ENCODE results near the gene TRAK1. TPM values are rescaled to one million over a fixed set of nuclear protein-coding genes. Genes with fewer than 3 reads are reported as not detected.

The TRAK1 gene
- total RNA-seq, 2 experiments from 2014 or later, result 18.3 to 19.1 TPM

GRCh38 chr3:42229942-42230688, 139.0 kb downstream of the TRAK1 start:
- no peak for DNase-seq
- Mint-ChIP-seq H3K9me3 (no peaks in the 10 kb centered on the region), H3K27me3 (ENCODE audit: low read depth) (peaks cover 15% of the 10 kb centered on the region), H3K36me3 (ENCODE audit: low read depth) (peaks cover 3% of the 10 kb centered on the region), H3K27ac (no peak overlapping the region), H3K4me3 (no peak overlapping the region), H3K4me1 (ENCODE audit: low read depth) (no peaks in the 10 kb centered on the region)
- intact Hi-C loops (cut with micrococcal nuclease), result no loop called here
- CTCF ChIA-PET, result interaction anchor here (0.9 to 1.4 kb wide), 6 partner anchors 11 to 214 kb away, joined by 3 to 5 read pairs (median 4); no protein-coding TSS in a partner anchor

- intact Hi-C loops (cut with micrococcal nuclease), result no loop called here
- no peak overlapping the region for H3K27ac Mint-ChIP-seq
- H3K4me1 Mint-ChIP-seq (ENCODE audit: low read depth), result no peaks in the 10 kb centered on the region
- no peak for DNase-seq
- H3K4me3 Mint-ChIP-seq, result no peak overlapping the region
- H3K27me3 Mint-ChIP-seq (ENCODE audit: low read depth), result peaks cover 21% of the 10 kb centered on the region
- peaks cover 3% of the 10 kb centered on the region for H3K36me3 Mint-ChIP-seq (ENCODE audit: low read depth)
- H3K9me3 Mint-ChIP-seq, result no peaks in the 10 kb centered on the region
- CTCF ChIA-PET, result interaction anchor here (0.6 kb wide), 1 partner anchor 598 kb away, joined by 3 read pairs; no protein-coding TSS in a partner anchor
Observed at GRCh38 chr3:42230860-42231259, 139.7 kb downstream of the TRAK1 start.

GRCh38 chr3:42235532-42235931, 144.4 kb downstream of the TRAK1 start:
- CTCF ChIA-PET, result interaction anchor here (0.7 kb wide), 1 partner anchor 12 kb away, joined by 3 read pairs; no protein-coding TSS in a partner anchor
- intact Hi-C loops (cut with micrococcal nuclease), result no loop called here
- no peak overlapping the region for H3K4me3 Mint-ChIP-seq

GRCh38 chr3:42236611-42237010, 145.5 kb downstream of the TRAK1 start:
- no peaks in the 10 kb centered on the region for H3K36me3 Mint-ChIP-seq (ENCODE audit: low read depth)
- H3K27ac Mint-ChIP-seq, result no peak overlapping the region
- intact Hi-C loops (cut with micrococcal nuclease), result no loop called here
- peaks cover 36% of the 10 kb centered on the region for H3K27me3 Mint-ChIP-seq (ENCODE audit: low read depth)
- H3K9me3 Mint-ChIP-seq, result peaks cover 8% of the 10 kb centered on the region
- CTCF ChIA-PET, result no interaction called here
- DNase-seq, result no peak
- no peak overlapping the region for H3K4me3 Mint-ChIP-seq
- no peaks in the 10 kb centered on the region for H3K4me1 Mint-ChIP-seq (ENCODE audit: low read depth)

More at GRCh38 chr3:42235532-42235931, 144.4 kb downstream of the TRAK1 start:
- Mint-ChIP-seq H3K9me3 (peaks cover 8% of the 10 kb centered on the region), H3K27me3 (ENCODE audit: low read depth) (peaks cover 36% of the 10 kb centered on the region), H3K36me3 (ENCODE audit: low read depth) (no peaks in the 10 kb centered on the region), H3K27ac (no peak overlapping the region), H3K4me1 (ENCODE audit: low read depth) (no peaks in the 10 kb centered on the region)
- no peak for DNase-seq

GRCh38 chr3:42246091-42246490, 154.9 kb downstream of the TRAK1 start:
- Mint-ChIP-seq H3K4me1 (ENCODE audit: low read depth) (peaks cover 8% of the 10 kb centered on the region), H3K9me3 (no peaks in the 10 kb centered on the region), H3K36me3 (ENCODE audit: low read depth) (no peaks in the 10 kb centered on the region), H3K27ac (no peak overlapping the region), H3K4me3 (no peak overlapping the region), H3K27me3 (ENCODE audit: low read depth) (peaks cover 5% of the 10 kb centered on the region)
- CTCF ChIA-PET, result interaction anchor here (0.6 to 2.7 kb wide), 6 partner anchors 22 to 1738 kb away, joined by 3 to 15 read pairs (median 3); no protein-coding TSS in a partner anchor
- intact Hi-C loops (cut with micrococcal nuclease), result loop anchor here (2.0 to 10.0 kb wide), 2 partner anchors 295 to 499 kb away; no protein-coding TSS in a partner anchor
- no peak for DNase-seq

- CTCF ChIA-PET, result interaction anchor here (0.6 to 5.0 kb wide), 31 partner anchors 8 to 1016 kb away, joined by 3 to 104 read pairs (median 4); partner anchors contain the start of gene VIPR1
- Mint-ChIP-seq H3K4me3 (no peak overlapping the region), H3K4me1 (ENCODE audit: low read depth) (peaks cover 8% of the 10 kb centered on the region), H3K9me3 (no peaks in the 10 kb centered on the region), H3K27ac (no peak overlapping the region), H3K36me3 (ENCODE audit: low read depth) (no peaks in the 10 kb centered on the region), H3K27me3 (ENCODE audit: low read depth) (peaks cover 8% of the 10 kb centered on the region)
- DNase-seq, result peak; percentile 82
- intact Hi-C loops (cut with micrococcal nuclease), result loop anchor here (1.0 to 10.0 kb wide), 3 partner anchors 197 to 497 kb away; no protein-coding TSS in a partner anchor
Observed at GRCh38 chr3:42247576-42248027, 156.4 kb downstream of the TRAK1 start.

- CTCF ChIA-PET, result interaction anchor here (5.0 kb wide), 1 partner anchor 191 kb away, joined by 104 read pairs; no protein-coding TSS in a partner anchor
- H3K27me3 Mint-ChIP-seq (ENCODE audit: low read depth), result peaks cover 11% of the 10 kb centered on the region
Observed at GRCh38 chr3:42250761-42251160, 159.6 kb downstream of the TRAK1 start.

GRCh38 chr3:42254566-42254965, 163.4 kb downstream of the TRAK1 start:
- Mint-ChIP-seq H3K9me3 (no peaks in the 10 kb centered on the region), H3K4me1 (ENCODE audit: low read depth) (peaks cover 6% of the 10 kb centered on the region), H3K27ac (no peak overlapping the region), H3K4me3 (no peak overlapping the region), H3K36me3 (ENCODE audit: low read depth) (no peaks in the 10 kb centered on the region), H3K27me3 (ENCODE audit: low read depth) (peaks cover 10% of the 10 kb centered on the region)
- CTCF ChIA-PET, result interaction anchor here (0.6 to 2.1 kb wide), 6 partner anchors 7 to 248 kb away, joined by 3 to 5 read pairs (median 3); partner anchors contain the start of gene VIPR1
- intact Hi-C loops (cut with micrococcal nuclease), result no loop called here
- no peak for DNase-seq

More at GRCh38 chr3:42250761-42251160, 159.6 kb downstream of the TRAK1 start:
- no peak for DNase-seq
- intact Hi-C loops (cut with micrococcal nuclease), result no loop called here
- H3K27ac Mint-ChIP-seq, result no peak overlapping the region
- H3K36me3 Mint-ChIP-seq (ENCODE audit: low read depth), result no peaks in the 10 kb centered on the region
- H3K9me3 Mint-ChIP-seq, result no peaks in the 10 kb centered on the region
- H3K4me3 Mint-ChIP-seq, result no peak overlapping the region
- peaks cover 8% of the 10 kb centered on the region for H3K4me1 Mint-ChIP-seq (ENCODE audit: low read depth)

GRCh38 chr3:42256135-42256819, 165.1 kb downstream of the TRAK1 start:
- CTCF ChIA-PET, result interaction anchor here (1.5 to 2.1 kb wide), 2 partner anchors 187 to 246 kb away, joined by 3 to 5 read pairs; partner anchors contain the start of gene VIPR1
- Mint-ChIP-seq H3K36me3 (ENCODE audit: low read depth) (no peaks in the 10 kb centered on the region), H3K27me3 (ENCODE audit: low read depth) (peaks cover 12% of the 10 kb centered on the region), H3K27ac (no peak overlapping the region), H3K4me3 (no peak overlapping the region), H3K4me1 (ENCODE audit: low read depth) (peaks cover 6% of the 10 kb centered on the region), H3K9me3 (no peaks in the 10 kb centered on the region)
- no peak for DNase-seq
- intact Hi-C loops (cut with micrococcal nuclease), result no loop called here

GRCh38 chr3:42257007-42257406, 165.8 kb downstream of the TRAK1 start:
- CTCF ChIA-PET, result interaction anchor here (0.6 kb wide), 1 partner anchor 308 kb away, joined by 4 read pairs; no protein-coding TSS in a partner anchor
- H3K9me3 Mint-ChIP-seq, result no peaks in the 10 kb centered on the region
- H3K4me3 Mint-ChIP-seq, result no peak overlapping the region
- no peak for DNase-seq
- H3K4me1 Mint-ChIP-seq (ENCODE audit: low read depth), result peaks cover 6% of the 10 kb centered on the region
- no peaks in the 10 kb centered on the region for H3K36me3 Mint-ChIP-seq (ENCODE audit: low read depth)
- H3K27me3 Mint-ChIP-seq (ENCODE audit: low read depth), result peaks cover 15% of the 10 kb centered on the region
- H3K27ac Mint-ChIP-seq, result no peak overlapping the region
- intact Hi-C loops (cut with micrococcal nuclease), result no loop called here

- H3K4me1 Mint-ChIP-seq (ENCODE audit: low read depth), result peaks cover 9% of the 10 kb centered on the region
- peaks cover 55% of the 10 kb centered on the region for H3K27me3 Mint-ChIP-seq (ENCODE audit: low read depth)
- intact Hi-C loops (cut with micrococcal nuclease), result no loop called here
- no peak overlapping the region for H3K4me3 Mint-ChIP-seq
- no peak for DNase-seq
- CTCF ChIA-PET, result interaction anchor here (1.1 to 2.3 kb wide), 3 partner anchors 15 to 181 kb away, joined by 3 to 8 read pairs (median 4); no protein-coding TSS in a partner anchor
- H3K27ac Mint-ChIP-seq, result no peak overlapping the region
- no peaks in the 10 kb centered on the region for H3K36me3 Mint-ChIP-seq (ENCODE audit: low read depth)
- H3K9me3 Mint-ChIP-seq, result no peaks in the 10 kb centered on the region
Observed at GRCh38 chr3:42262525-42262924, 171.4 kb downstream of the TRAK1 start.

Data from activated naive CD4-positive, alpha-beta T cell treated with anti-CD3 and anti-CD28 coated beads for 36 hours (primary cell).